Activated CD4-positive, alpha-beta T cell treated with anti-CD3 and anti-CD28 coated beads, Interleukin-2, amount 10 ng/mL, durations not matched to agents 7 days and 5 days (primary cell): ENCODE results near the gene CARM1. TPM values are rescaled to one million over a fixed set of nuclear protein-coding genes. Genes with fewer than 3 reads are reported as not detected.

Source experiments
- CTCF ChIA-PET: fragments of 350-600 bp; sonication (Branson Sonifier 250); formaldehyde crosslinking; loops from one replicate; lab custom pipeline; 2021; ENCODE audit warnings: antibody characterized with exemption; lab: Charles Lee
- POLR2A ChIA-PET: fragments of 350-600 bp; sonication (Branson Sonifier 250); formaldehyde crosslinking; loops from one replicate; lab custom pipeline; 2021; ENCODE audit warnings: antibody characterized with exemption; lab: Charles Lee
- DNase-seq: peaks from one replicate; pipeline ENCODE4 v3.0.0-alpha.2; 2020
- H3K27ac Mint-ChIP-seq: one replicate; pipeline ENCODE4 v1.8.0; 2021; ENCODE audit warnings: mild to moderate bottlenecking, moderate library complexity, mixed read lengths
- H3K27me3 Mint-ChIP-seq: one replicate; pipeline ENCODE4 v1.8.0; 2021; ENCODE audit warnings: mixed read lengths
- H3K36me3 Mint-ChIP-seq: one replicate; pipeline ENCODE4 v1.8.0; 2021; ENCODE audit warnings: low read depth, mixed read lengths
- H3K4me1 Mint-ChIP-seq: one replicate; pipeline ENCODE4 v1.8.0; 2021; ENCODE audit warnings: mixed read lengths
- H3K4me3 Mint-ChIP-seq: one replicate; pipeline ENCODE4 v1.8.0; 2021; ENCODE audit warnings: mild to moderate bottlenecking, moderate library complexity, mixed read lengths
- H3K9me3 Mint-ChIP-seq: one replicate; pipeline ENCODE4 v1.8.0; 2021; ENCODE audit warnings: mixed read lengths
- total RNA-seq, 2 experiments: library from RNA; stranded (reverse); gene quantifications; one replicate each; pipeline ENCODE4 v1.2.3, GENCODE V29; 2021

The CARM1 gene
- total RNA-seq, 2 experiments from 2014 or later: 32.4 to 34.3 TPM

GRCh38 chr19:10899151-10899653, 27.8 kb downstream of the CARM1 start:
- Mint-ChIP-seq H3K4me3 (no peak overlapping the region), H3K27ac (no peak overlapping the region), H3K9me3 (peaks cover 5% of the 10 kb centered on the region), H3K27me3 (no peaks in the 10 kb centered on the region), H3K36me3 (peaks cover 4% of the 10 kb centered on the region), H3K4me1 (peaks cover 10% of the 10 kb centered on the region)
- DNase-seq: no peak
- ChIA-PET CTCF (interaction anchor here (1.7 kb wide), 1 partner anchor 13 kb away, joined by 4 read pairs; no protein-coding TSS in a partner anchor), POLR2A (no interaction called here)

DNA sequence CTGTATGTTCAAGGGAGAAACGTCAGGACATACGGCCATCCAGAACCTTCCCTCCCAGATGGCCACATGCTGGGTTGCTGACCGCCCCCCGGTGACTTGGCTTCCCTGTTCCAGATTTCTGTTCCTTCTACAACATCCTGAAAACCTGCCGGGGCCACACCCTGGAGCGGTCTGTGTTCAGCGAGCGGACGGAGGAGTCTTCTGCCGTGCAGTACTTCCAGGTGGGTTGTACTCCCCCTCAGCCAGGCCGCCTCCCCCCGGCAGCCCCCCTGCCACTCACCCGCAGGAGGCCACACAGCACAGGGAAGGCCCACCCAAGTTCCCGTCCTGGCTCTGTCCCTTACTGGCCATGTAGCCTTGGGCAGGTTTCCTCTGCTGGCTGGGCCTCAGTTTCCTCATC, 36.6 kb downstream of the CARM1 start:
- POLR2A ChIA-PET: no interaction called here
- Mint-ChIP-seq H3K4me3 (no peak overlapping the region), H3K36me3 (peaks cover 12% of the 10 kb centered on the region), H3K9me3 (peaks cover 2% of the 10 kb centered on the region), H3K4me1 (no peaks in the 10 kb centered on the region), H3K27ac (no peak overlapping the region), H3K27me3 (no peaks in the 10 kb centered on the region)
- no peak for DNase-seq
- CTCF ChIA-PET: no interaction called here

- DNase-seq: no peak
- Mint-ChIP-seq H3K4me3 (no peak overlapping the region), H3K36me3 (peaks cover 10% of the 10 kb centered on the region), H3K4me1 (no peaks in the 10 kb centered on the region), H3K9me3 (no peaks in the 10 kb centered on the region), H3K27ac (no peak overlapping the region), H3K27me3 (no peaks in the 10 kb centered on the region)
- ChIA-PET CTCF (no interaction called here), POLR2A (no interaction called here)
Measured at GRCh38 chr19:10908380-10908960, 37.1 kb downstream of the CARM1 start.

DNA sequence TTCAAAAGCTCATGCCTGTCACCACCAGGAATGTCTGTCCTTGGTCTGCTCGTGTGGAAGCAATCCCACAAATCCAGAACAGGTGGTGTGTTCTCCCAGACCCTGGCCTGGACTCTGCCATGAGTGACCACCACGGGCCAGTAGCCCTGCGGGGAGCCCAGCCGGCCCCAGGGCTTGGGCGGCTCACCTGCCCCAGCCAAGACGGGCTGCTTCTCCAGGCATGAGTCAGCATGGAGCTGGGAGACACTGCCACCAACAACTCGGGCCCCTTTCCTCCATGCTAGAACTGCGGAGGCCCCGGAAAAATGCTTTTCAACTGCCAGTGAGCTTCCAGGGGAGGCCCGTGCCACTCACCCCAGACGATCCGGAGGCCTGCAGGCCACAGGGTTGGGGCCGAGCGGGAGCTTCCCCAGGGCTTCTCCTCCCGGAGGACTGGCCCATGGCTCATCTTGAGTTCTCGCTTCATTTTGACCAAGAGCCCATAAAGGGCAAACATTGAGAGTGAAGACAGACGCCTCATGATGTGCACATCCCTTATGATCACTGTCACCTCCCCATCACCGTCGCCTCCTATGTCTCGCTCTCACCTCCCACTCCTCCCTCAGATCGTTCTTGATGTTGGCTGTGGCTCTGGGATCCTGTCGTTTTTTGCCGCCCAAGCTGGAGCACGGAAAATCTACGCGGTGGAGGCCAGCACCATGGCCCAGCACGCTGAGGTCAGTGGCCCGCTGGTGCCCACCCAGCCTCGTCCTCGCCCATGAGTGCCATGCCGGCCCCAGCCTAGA, 40.4 kb downstream of the CARM1 start:
- peaks cover 10% of the 10 kb centered on the region for H3K36me3 Mint-ChIP-seq
- no peaks in the 10 kb centered on the region for H3K4me1 Mint-ChIP-seq
- no peak overlapping the region for H3K27ac Mint-ChIP-seq
- no peak overlapping the region for H3K4me3 Mint-ChIP-seq
- H3K9me3 Mint-ChIP-seq: no peaks in the 10 kb centered on the region
- ChIA-PET POLR2A (no interaction called here), CTCF (interaction anchor here (0.9 to 1.3 kb wide), 4 partner anchors 12 to 869 kb away, joined by 3 to 4 read pairs (median 4); no protein-coding TSS in a partner anchor)
- DNase-seq: no peak
- H3K27me3 Mint-ChIP-seq: no peaks in the 10 kb centered on the region

DNA sequence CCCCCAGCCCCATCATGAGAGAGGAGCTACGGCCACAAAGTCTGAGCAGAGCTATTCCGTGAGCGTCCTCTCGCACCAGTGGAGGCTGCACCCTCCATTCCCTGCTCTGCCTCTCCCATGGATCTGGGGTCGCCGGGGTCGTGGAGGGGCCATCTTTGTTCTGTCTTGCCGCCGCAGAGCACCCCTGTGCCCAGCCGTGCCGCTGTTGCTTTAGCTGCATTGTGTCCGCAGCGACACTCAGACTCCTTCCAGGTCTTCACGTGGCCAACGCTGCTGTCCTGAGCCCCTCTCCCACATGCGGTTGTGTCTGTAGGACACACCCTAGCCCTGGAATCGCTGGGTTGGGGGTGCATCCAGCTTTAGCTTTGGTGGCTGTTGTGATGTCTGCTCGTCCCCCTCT, 41.3 kb downstream of the CARM1 start:
- Mint-ChIP-seq H3K4me3 (no peak overlapping the region), H3K9me3 (no peaks in the 10 kb centered on the region), H3K27ac (no peak overlapping the region), H3K4me1 (no peaks in the 10 kb centered on the region), H3K36me3 (peaks cover 10% of the 10 kb centered on the region), H3K27me3 (no peaks in the 10 kb centered on the region)
- DNase-seq: no peak
- POLR2A ChIA-PET: no interaction called here
- CTCF ChIA-PET: interaction anchor here (0.9 to 1.3 kb wide), 4 partner anchors 13 to 870 kb away, joined by 3 to 4 read pairs (median 4); no protein-coding TSS in a partner anchor

DNA sequence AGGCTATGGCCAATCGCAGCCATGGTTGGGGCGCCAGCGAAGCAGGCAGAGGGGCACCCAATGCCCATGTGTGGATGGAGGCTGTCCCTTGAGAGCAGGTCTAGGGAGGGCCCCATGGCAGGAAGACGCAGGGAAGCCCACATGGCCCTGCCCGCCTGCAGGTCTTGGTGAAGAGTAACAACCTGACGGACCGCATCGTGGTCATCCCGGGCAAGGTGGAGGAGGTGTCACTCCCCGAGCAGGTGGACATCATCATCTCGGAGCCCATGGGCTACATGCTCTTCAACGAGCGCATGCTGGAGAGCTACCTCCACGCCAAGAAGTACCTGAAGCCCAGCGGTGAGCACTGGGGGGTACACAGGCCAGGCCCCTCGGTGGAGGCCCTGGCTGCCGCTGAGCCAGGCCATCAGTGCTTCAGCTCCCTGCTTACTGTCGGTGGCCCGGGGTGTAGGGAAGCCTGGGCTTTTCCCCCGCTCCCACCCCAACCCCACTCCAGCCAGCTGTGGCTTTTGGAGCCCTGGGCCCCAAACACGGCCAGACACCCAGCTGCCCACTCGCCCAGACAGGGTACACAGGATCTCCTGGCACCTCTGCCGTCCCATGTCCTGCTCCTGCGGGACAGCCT, 42.5 kb downstream of the CARM1 start:
- peaks cover 10% of the 10 kb centered on the region for H3K36me3 Mint-ChIP-seq
- H3K9me3 Mint-ChIP-seq: no peaks in the 10 kb centered on the region
- CTCF ChIA-PET: interaction anchor here (1.7 kb wide), 1 partner anchor 16 kb away, joined by 4 read pairs; no protein-coding TSS in a partner anchor
- H3K27me3 Mint-ChIP-seq: no peaks in the 10 kb centered on the region
- no peak for DNase-seq
- no peak overlapping the region for H3K4me3 Mint-ChIP-seq
- POLR2A ChIA-PET: no interaction called here
- H3K27ac Mint-ChIP-seq: no peak overlapping the region
- no peaks in the 10 kb centered on the region for H3K4me1 Mint-ChIP-seq

- Mint-ChIP-seq H3K4me1 (no peaks in the 10 kb centered on the region), H3K36me3 (peaks cover 7% of the 10 kb centered on the region), H3K27me3 (no peaks in the 10 kb centered on the region), H3K9me3 (no peaks in the 10 kb centered on the region), H3K27ac (no peak overlapping the region), H3K4me3 (no peak overlapping the region)
- DNase-seq: no peak
- POLR2A ChIA-PET: no interaction called here
- CTCF ChIA-PET: interaction anchor here (0.6 kb wide), 1 partner anchor 290 kb away, joined by 4 read pairs; no protein-coding TSS in a partner anchor
Measured at GRCh38 chr19:10915130-10916091, 44.1 kb downstream of the CARM1 start.

DNA sequence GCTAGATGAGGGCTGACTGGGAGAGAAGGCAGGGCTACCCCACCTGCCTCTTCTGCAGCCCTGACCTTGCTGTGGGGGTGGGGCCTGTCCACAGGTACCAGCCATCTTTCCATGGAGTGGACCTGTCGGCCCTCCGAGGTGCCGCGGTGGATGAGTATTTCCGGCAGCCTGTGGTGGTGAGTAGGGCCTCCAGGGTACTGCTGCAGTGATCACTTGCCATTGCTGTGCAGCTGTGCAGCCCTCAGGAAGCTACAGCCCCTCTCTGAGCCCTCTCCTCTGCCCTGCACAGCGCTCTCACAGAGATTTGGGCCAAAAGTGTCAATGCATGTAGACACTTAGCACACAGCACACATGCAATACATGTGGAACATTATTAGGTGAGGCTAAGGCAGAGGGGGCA, 45.2 kb downstream of the CARM1 start:
- H3K27ac Mint-ChIP-seq: no peak overlapping the region
- no peak for DNase-seq
- peaks cover 7% of the 10 kb centered on the region for H3K36me3 Mint-ChIP-seq
- ChIA-PET CTCF (interaction anchor here (0.7 kb wide), 1 partner anchor 25 kb away, joined by 3 read pairs; no protein-coding TSS in a partner anchor), POLR2A (no interaction called here)
- H3K9me3 Mint-ChIP-seq: no peaks in the 10 kb centered on the region
- no peaks in the 10 kb centered on the region for H3K27me3 Mint-ChIP-seq
- H3K4me3 Mint-ChIP-seq: no peak overlapping the region
- no peaks in the 10 kb centered on the region for H3K4me1 Mint-ChIP-seq

DNA sequence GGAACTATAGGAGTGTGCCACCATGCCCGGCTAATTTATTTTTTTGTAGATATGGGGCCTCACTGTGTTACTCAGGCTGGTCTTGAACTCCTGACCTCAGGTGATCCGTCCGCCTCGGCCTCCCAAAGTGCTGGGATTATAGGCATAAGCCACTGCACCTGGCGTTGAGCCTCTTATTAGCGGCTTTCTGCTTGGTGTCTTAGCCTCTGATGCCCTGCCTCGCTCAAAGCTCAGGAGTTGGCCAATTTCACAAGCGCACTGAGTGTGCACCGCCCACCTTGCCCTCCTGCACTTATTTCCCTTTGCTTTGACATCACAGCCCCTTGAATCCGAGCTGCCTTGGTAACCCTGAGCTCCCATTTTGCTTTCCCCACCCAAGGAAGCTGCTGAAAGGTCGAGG, 47.0 kb downstream of the CARM1 start:
- no peaks in the 10 kb centered on the region for H3K27me3 Mint-ChIP-seq
- no peaks in the 10 kb centered on the region for H3K4me1 Mint-ChIP-seq
- no peak overlapping the region for H3K27ac Mint-ChIP-seq
- H3K9me3 Mint-ChIP-seq: no peaks in the 10 kb centered on the region
- H3K4me3 Mint-ChIP-seq: no peak overlapping the region
- ChIA-PET POLR2A (no interaction called here), CTCF (interaction anchor here (1.0 to 1.6 kb wide), 4 partner anchors 9 to 25 kb away, joined by 3 to 5 read pairs (median 4); no protein-coding TSS in a partner anchor)
- no peaks in the 10 kb centered on the region for H3K36me3 Mint-ChIP-seq
- DNase-seq: no peak

DNA sequence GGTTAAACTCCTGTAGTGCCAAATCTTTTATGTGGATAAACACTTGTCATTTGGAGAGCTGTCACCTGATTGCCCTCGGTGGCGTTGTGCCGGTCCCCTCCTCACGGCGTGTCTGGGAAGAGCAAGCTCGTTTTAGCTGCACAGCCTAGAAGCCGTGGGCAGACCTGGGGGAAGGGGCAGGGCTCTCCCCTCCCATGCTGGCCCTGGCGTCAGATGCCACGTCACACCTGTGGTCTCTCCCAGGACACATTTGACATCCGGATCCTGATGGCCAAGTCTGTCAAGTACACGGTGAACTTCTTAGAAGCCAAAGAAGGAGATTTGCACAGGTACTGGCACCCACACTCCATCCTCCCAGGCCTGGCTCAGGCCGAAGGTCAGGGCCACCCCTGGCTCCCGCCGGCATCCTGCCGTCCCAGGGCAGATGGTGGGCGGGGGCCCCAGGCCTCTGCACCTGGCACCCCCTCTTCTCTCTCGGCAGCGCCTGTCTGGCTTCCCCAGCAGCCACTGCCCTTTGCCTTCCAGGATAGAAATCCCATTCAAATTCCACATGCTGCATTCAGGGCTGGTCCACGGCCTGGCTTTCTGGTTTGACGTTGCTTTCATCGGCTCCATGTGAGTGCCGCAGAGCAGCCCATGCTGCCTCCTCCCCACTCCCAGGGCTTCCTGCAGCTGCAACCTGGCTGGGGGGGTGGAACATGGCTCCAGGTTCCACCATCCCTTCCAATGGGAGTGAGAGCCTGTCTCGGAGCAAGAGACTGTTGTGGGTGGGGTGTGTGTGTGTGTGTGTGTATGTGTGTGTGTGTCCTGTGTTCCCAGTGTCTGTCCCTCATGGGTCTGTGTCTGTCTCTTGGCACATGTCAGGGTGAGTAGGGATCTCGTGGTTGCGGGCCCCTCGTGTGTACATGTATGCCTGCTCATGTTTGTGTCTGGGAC, 48.3 kb downstream of the CARM1 start:
- ChIA-PET POLR2A (no interaction called here), CTCF (interaction anchor here (0.6 to 1.1 kb wide), 2 partner anchors 8 to 39 kb away, joined by 3 read pairs; no protein-coding TSS in a partner anchor)
- no peak overlapping the region for H3K4me3 Mint-ChIP-seq
- DNase-seq: no peak
- H3K27ac Mint-ChIP-seq: no peak overlapping the region
- no peaks in the 10 kb centered on the region for H3K27me3 Mint-ChIP-seq
- peaks cover 4% of the 10 kb centered on the region for H3K36me3 Mint-ChIP-seq
- H3K4me1 Mint-ChIP-seq: no peaks in the 10 kb centered on the region
- H3K9me3 Mint-ChIP-seq: no peaks in the 10 kb centered on the region

DNA sequence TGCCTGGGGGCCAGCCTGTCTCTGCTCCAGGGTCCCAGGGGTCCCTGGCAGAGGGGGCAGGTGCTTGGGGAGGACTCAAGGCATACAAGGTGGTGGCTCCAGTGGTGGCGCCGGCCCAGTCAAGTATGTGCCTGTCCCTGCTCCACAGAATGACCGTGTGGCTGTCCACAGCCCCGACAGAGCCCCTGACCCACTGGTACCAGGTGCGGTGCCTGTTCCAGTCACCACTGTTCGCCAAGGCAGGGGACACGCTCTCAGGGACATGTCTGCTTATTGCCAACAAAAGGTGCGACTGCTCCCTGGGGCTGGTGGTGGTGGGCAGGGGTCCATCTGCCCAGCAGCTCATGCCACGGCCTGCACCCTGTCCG, 48.9 kb downstream of the CARM1 start:
- H3K36me3 Mint-ChIP-seq: peaks cover 6% of the 10 kb centered on the region
- H3K9me3 Mint-ChIP-seq: no peaks in the 10 kb centered on the region
- ChIA-PET CTCF (interaction anchor here (0.6 kb wide), 1 partner anchor 39 kb away, joined by 3 read pairs; no protein-coding TSS in a partner anchor), POLR2A (no interaction called here)
- no peaks in the 10 kb centered on the region for H3K4me1 Mint-ChIP-seq
- DNase-seq: no peak
- H3K27ac Mint-ChIP-seq: no peak overlapping the region
- H3K27me3 Mint-ChIP-seq: no peaks in the 10 kb centered on the region
- no peak overlapping the region for H3K4me3 Mint-ChIP-seq
